ENCODE measurements around the gene IQSEC2. TPM values are rescaled to one million over a fixed set of nuclear protein-coding genes. Genes with fewer than 3 reads are reported as not detected.

IQSEC2 gene
- total RNA-seq, 1 experiment from 2014 or later, result 20.7 TPM

- ChIA-PET RAD21 (ENCODE audit: low non-redundant PET in 1 of 2, low total read pairs in 2 of 2, uncharacterized antibody in 2 of 2, unreplicated experiment in 2 of 2) (no interaction called here), CTCF (interaction anchor here (0.7 kb wide), 1 partner anchor 26 kb away, joined by 3 read pairs; no protein-coding TSS in a partner anchor), POLR2A (no interaction called here)
- no peak overlapping the region for H3K4me2 ChIP-seq (ENCODE audit: low read length)
- ATAC-seq (no peak), DNase-seq (ENCODE audit: low read depth, low spot score) (no peak)
- no TSS peak for BruUV-seq (replicated peaks)
- H3K27me3 ChIP-seq (ENCODE audit: insufficient read depth, low read length), result no peaks in the 10 kb centered on the region
- no peaks in the 10 kb centered on the region for H4K20me1 ChIP-seq (ENCODE audit: insufficient read depth)
- no peak overlapping the region for H3K4me3 ChIP-seq (replicated peaks in 1 of 2; ENCODE audit: low read depth in 1 of 2, low read length in 2 of 2)
- no peak overlapping the region for H3K9ac ChIP-seq (ENCODE audit: low read length)
- no peak for TF ChIP-seq SP1 (IDR thresholded peaks at IDR 0.05; ENCODE audit: low read depth)
- no peaks in the 10 kb centered on the region for H3K9me2 ChIP-seq (ENCODE audit: insufficient read depth)
- H3K27ac ChIP-seq (ENCODE audit: low read depth, low read length), result no peak overlapping the region
- no peaks in the 10 kb centered on the region for H3K79me2 ChIP-seq (ENCODE audit: insufficient read depth, low read length)
- intact Hi-C loops (cut with micrococcal nuclease), result no loop called here
- peaks cover 0 to 7% of the 10 kb centered on the region in 2 experiments; a peak in 2 of 4 replicates for H3K4me1 ChIP-seq (ENCODE audit: control insufficient read depth in 1 of 2, insufficient read depth in 2 of 2, low read length in 2 of 2)
- H3K9me3 ChIP-seq (ENCODE audit: control insufficient read depth in 1 of 2, insufficient read depth in 1 of 2, low read depth in 1 of 2, low read length in 2 of 2), result no peaks in the 10 kb centered on the region
- H3K36me3 ChIP-seq (ENCODE audit: control insufficient read depth in 1 of 2, insufficient read depth in 2 of 2, low read length in 2 of 2), result no peaks in the 10 kb centered on the region
- no peak overlapping the region for H2AFZ ChIP-seq (ENCODE audit: low read depth, low read length, poor library complexity, severe bottlenecking)
Observed at GRCh38 chrX:53308836-53309235, 27.5 kb upstream of the IQSEC2 start.

GRCh38 chrX:53305996-53306937, 24.9 kb upstream of the IQSEC2 start:
- H4K20me1 ChIP-seq (ENCODE audit: insufficient read depth), result no peaks in the 10 kb centered on the region
- H2AFZ ChIP-seq (ENCODE audit: low read depth, low read length, poor library complexity, severe bottlenecking), result no peak overlapping the region
- no peak overlapping the region for H3K27ac ChIP-seq (ENCODE audit: low read depth, low read length)
- ChIA-PET CTCF (no interaction called here), POLR2A (no interaction called here), RAD21 (ENCODE audit: low non-redundant PET in 1 of 2, low total read pairs in 2 of 2, uncharacterized antibody in 2 of 2, unreplicated experiment in 2 of 2) (no interaction called here)
- H3K79me2 ChIP-seq (ENCODE audit: insufficient read depth, low read length), result no peaks in the 10 kb centered on the region
- H3K9me3 ChIP-seq (ENCODE audit: control insufficient read depth in 1 of 2, insufficient read depth in 1 of 2, low read depth in 1 of 2, low read length in 2 of 2), result no peaks in the 10 kb centered on the region
- DNase-seq (ENCODE audit: low read depth, low spot score), result no peak
- no peaks in the 10 kb centered on the region for H3K36me3 ChIP-seq (ENCODE audit: control insufficient read depth in 1 of 2, insufficient read depth in 2 of 2, low read length in 2 of 2)
- H3K9ac ChIP-seq (ENCODE audit: low read length), result no peak overlapping the region
- no peaks in the 10 kb centered on the region for H3K9me2 ChIP-seq (ENCODE audit: insufficient read depth)
- no peak overlapping the region for H3K4me2 ChIP-seq (ENCODE audit: low read length)
- no peak overlapping the region for H3K4me3 ChIP-seq (replicated peaks in 1 of 2; ENCODE audit: low read depth in 1 of 2, low read length in 2 of 2)
- no peak for ATAC-seq
- BruUV-seq (replicated peaks), result no TSS peak
- H3K4me1 ChIP-seq (ENCODE audit: control insufficient read depth in 1 of 2, insufficient read depth in 2 of 2, low read length in 2 of 2), result peaks cover 0 to 7% of the 10 kb centered on the region in 2 experiments; a peak in 2 of 4 replicates
- no peaks in the 10 kb centered on the region for H3K27me3 ChIP-seq (ENCODE audit: insufficient read depth, low read length)
- TF ChIP-seq JUND (IDR thresholded peaks at IDR 0.05) (no peak), POLR2AphosphoS5 (IDR thresholded peaks at IDR 0.05; ENCODE audit: low read depth, low read length) (no peak), EZH2phosphoT487 (IDR thresholded peaks at IDR 0.05; ENCODE audit: borderline replicate concordance) (no peak)
- intact Hi-C loops (cut with micrococcal nuclease), result no loop called here

Measured in HCT116 (cell line).